Measurements from ENCODE around the gene ATP2B1.

DNA sequence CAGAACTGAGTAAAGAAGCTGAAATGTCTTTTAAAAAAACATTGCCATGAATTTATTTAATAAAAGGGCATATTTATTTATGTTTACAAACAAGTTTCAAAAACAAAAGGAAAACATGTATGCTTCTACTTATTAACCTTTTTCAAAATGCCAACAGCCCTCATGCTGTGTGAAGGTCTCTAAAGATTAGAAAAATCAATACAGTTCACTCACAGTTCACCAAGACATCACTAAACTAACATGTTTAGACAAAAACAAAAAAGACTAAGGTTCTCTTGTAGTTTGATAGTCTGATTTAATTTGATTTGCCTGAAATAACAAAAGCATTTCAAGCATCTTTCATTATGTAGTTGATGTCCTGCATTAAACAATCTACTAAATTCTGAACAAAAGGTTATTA lies 118.9 kb downstream of the ATP2B1 start:
- TF ChIP-seq, protein P1, sequence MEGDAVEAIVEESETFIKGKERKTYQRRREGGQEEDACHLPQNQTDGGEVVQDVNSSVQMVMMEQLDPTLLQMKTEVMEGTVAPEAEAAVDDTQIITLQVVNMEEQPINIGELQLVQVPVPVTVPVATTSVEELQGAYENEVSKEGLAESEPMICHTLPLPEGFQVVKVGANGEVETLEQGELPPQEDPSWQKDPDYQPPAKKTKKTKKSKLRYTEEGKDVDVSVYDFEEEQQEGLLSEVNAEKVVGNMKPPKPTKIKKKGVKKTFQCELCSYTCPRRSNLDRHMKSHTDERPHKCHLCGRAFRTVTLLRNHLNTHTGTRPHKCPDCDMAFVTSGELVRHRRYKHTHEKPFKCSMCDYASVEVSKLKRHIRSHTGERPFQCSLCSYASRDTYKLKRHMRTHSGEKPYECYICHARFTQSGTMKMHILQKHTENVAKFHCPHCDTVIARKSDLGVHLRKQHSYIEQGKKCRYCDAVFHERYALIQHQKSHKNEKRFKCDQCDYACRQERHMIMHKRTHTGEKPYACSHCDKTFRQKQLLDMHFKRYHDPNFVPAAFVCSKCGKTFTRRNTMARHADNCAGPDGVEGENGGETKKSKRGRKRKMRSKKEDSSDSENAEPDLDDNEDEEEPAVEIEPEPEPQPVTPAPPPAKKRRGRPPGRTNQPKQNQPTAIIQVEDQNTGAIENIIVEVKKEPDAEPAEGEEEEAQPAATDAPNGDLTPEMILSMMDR (conservative IDR thresholded peaks at IDR 0.05; ENCODE audit: low read length) = no peak
- TF ChIP-seq EZH2phosphoT487 (IDR thresholded peaks at IDR 0.05; ENCODE audit: borderline replicate concordance) = no peak
